ENCODE data around the gene TSHZ2. TPM values are rescaled to one million over a fixed set of nuclear protein-coding genes. Genes with fewer than 3 reads are reported as not detected.

The TSHZ2 gene
- total and polyA plus RNA-seq, 2 donors (not counting 3 experiments of a cell fraction or from before 2014, with no cell fraction given) = not detected

- Histone ChIP-seq H3K27ac (ENCODE audit: insufficient read depth, low read depth, low read length) (no peak overlapping the region), H3K36me3 (ENCODE audit: control insufficient read depth in 2 of 2, extremely low read depth in 1 of 2, insufficient read depth in 2 of 2, low read length in 2 of 2) (no peaks in the 10 kb centered on the region), H4K20me1 (replicated peaks; ENCODE audit: control insufficient read depth, extremely low read depth, insufficient read depth, low read length) (no peaks in the 10 kb centered on the region), H3K4me3 (replicated peaks in 1 of 3; ENCODE audit: insufficient read depth in 1 of 3, low read depth in 1 of 3, low read length in 3 of 3) (no peak overlapping the region), H3K9me3 (replicated peaks; ENCODE audit: control insufficient read depth, insufficient read depth, low read length) (no peaks in the 10 kb centered on the region), H3K79me2 (ENCODE audit: control insufficient read depth, insufficient read depth, low read length) (no peaks in the 10 kb centered on the region), H3K27me3 (ENCODE audit: control insufficient read depth in 2 of 2, insufficient read depth in 2 of 2, low read length in 2 of 2) (no peaks in the 10 kb centered on the region), H3K4me1 (ENCODE audit: control insufficient read depth, extremely low read depth, insufficient read depth, low read length) (peaks cover 29% of the 10 kb centered on the region), H3K9me1 (replicated peaks; ENCODE audit: control insufficient read depth, extremely low read depth, insufficient read depth, low read length) (no peaks in the 10 kb centered on the region), H2AFZ (ENCODE audit: low read depth, low read length) (no peak overlapping the region), H3K4me2 (ENCODE audit: insufficient read depth, low read length) (no peak overlapping the region), H3K9ac (replicated peaks; ENCODE audit: extremely low read depth, insufficient read depth, low read length) (no peak overlapping the region)
- no peak for FAIRE-seq
- intact Hi-C loops (cut with micrococcal nuclease) (loop anchor here (5.0 kb wide), 1 partner anchor 867 kb away; no protein-coding TSS in a partner anchor), dilution Hi-C loops (cut with MboI; ENCODE audit: extremely low pct_ligation_motif_present, low sequenced_read_pairs) (no loop called here)
- CTCF ChIA-PET = no interaction called here
- no peak for DNase-seq (ENCODE audit: low read depth, low spot score)
- no TSS peak for BruUV-seq (replicated peaks)
- TF ChIP-seq POLR2A (IDR thresholded peaks at IDR 0.05; ENCODE audit: low read depth, low read length) = no peak
- no peak for TF ChIP-seq MYC (IDR thresholded peaks at IDR 0.05; ENCODE audit: low read depth, low read length)
- TF ChIP-seq JUN (IDR thresholded peaks at IDR 0.05; ENCODE audit: borderline replicate concordance, insufficient read depth, insufficient read length, low read depth) = no peak
- TF ChIP-seq FOS (IDR thresholded peaks at IDR 0.05; ENCODE audit: borderline replicate concordance, insufficient read depth, low read length) = no peak
- no peak for TF ChIP-seq GATA2 (IDR thresholded peaks at IDR 0.05; ENCODE audit: insufficient read depth, insufficient read length, low read depth, low read length)
- TF ChIP-seq POLR2AphosphoS5 (IDR thresholded peaks at IDR 0.05; ENCODE audit: insufficient read depth, low read depth, low read length) = no peak
- TF ChIP-seq, protein P1, sequence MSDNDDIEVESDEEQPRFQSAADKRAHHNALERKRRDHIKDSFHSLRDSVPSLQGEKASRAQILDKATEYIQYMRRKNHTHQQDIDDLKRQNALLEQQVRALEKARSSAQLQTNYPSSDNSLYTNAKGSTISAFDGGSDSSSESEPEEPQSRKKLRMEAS (IDR thresholded peaks at IDR 0.05; ENCODE audit: insufficient read depth, insufficient read length) = no peak
- TF ChIP-seq EZH2 (IDR thresholded peaks at IDR 0.05; ENCODE audit: borderline replicate concordance, low read depth, low read length, severe bottlenecking) = no peak
- TF ChIP-seq CTCF (IDR thresholded peaks at IDR 0.05; ENCODE audit: extremely low read depth in 1 of 2, insufficient read depth in 1 of 2, low read depth in 1 of 2, low read length in 2 of 2) = no peak
- POLR2A ChIA-PET = no interaction called here
Observed at GRCh38 chr20:53074811-53075314, 102.7 kb downstream of the TSHZ2 start.
